Retinal pigment epithelial cell (primary cell): ENCODE data around the gene OPN1MW.
"Not testable (repeated sequence)": the region's sequence is repeated elsewhere in the genome, so short reads cannot be mapped to it uniquely, and the experiment has no call there.

Experiments
- DNase-seq: peaks from one replicate; pipeline ENCODE4 v3.0.0-alpha.2; 2010; ENCODE audit warnings: low read depth
- H3K4me3 ChIP-seq: 2 replicates; pipeline ENCODE4 v1.5.1; 2011; ENCODE audit warnings: mild to moderate bottlenecking, low read length, control low read depth, moderate library complexity
- TF ChIP-seq, protein P1 (sequence below): conservative IDR thresholded peaks from 2 replicates; pipeline ENCODE4 v1.5.1; 2011; ENCODE audit warnings: low read depth, low read length, control low read depth, inconsistent platforms

The OPN1MW gene

GRCh38 chrX:154182296-154182695 is at the start of gene OPN1MW:
OPN1MW (plus strand) TSS chrX:154182596; CDS start chrX:154182678, 82 bp downstream.
- H3K4me3 ChIP-seq, DNase-seq: not testable (repeated sequence)

DNA sequence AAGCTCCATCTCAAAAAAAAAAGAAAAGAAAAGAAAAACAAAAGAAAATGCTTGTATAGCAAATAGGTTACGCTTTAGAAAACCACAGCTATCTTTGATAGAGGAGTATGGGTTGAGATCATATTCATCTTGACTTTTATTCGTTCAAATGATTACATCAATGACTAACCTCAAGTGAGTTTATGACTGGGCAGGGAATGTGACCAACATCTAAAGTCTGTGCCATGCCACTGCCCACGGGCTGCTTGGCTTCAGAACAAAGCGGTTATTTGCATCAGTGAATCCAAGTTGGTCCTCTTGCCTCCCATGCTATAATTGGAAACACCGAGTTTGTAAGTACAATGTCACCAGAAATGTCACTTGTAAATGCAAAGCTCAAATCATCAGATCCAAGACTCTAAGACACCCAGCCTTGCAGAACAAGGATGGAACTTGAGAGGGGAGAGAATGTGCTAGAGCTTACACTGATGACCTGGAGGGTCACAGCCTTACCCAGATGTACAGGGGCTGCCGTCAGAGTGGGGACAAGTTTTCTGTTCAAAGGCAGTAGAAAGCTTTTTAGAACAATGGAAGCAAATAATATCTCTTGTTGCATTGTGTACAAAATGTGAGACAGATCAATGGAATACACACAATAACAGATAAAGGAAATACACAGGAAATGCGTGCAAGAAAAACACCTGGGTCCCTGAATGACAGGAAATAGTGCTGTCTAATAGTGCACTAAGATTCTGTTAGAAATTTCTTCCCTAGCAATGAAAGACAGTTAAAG is 46.8 kb upstream of the OPN1MW start:
- TF ChIP-seq, protein P1, sequence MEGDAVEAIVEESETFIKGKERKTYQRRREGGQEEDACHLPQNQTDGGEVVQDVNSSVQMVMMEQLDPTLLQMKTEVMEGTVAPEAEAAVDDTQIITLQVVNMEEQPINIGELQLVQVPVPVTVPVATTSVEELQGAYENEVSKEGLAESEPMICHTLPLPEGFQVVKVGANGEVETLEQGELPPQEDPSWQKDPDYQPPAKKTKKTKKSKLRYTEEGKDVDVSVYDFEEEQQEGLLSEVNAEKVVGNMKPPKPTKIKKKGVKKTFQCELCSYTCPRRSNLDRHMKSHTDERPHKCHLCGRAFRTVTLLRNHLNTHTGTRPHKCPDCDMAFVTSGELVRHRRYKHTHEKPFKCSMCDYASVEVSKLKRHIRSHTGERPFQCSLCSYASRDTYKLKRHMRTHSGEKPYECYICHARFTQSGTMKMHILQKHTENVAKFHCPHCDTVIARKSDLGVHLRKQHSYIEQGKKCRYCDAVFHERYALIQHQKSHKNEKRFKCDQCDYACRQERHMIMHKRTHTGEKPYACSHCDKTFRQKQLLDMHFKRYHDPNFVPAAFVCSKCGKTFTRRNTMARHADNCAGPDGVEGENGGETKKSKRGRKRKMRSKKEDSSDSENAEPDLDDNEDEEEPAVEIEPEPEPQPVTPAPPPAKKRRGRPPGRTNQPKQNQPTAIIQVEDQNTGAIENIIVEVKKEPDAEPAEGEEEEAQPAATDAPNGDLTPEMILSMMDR = no peak
- H3K4me3 ChIP-seq = no peak overlapping the region
- no peak for DNase-seq

GRCh38 chrX:154136627-154137161 is 45.7 kb upstream of the OPN1MW start:
- H3K4me3 ChIP-seq = peak overlapping the region; percentile 14
- TF ChIP-seq, protein P1 = peak; percentile 60
- no peak for DNase-seq

DNA sequence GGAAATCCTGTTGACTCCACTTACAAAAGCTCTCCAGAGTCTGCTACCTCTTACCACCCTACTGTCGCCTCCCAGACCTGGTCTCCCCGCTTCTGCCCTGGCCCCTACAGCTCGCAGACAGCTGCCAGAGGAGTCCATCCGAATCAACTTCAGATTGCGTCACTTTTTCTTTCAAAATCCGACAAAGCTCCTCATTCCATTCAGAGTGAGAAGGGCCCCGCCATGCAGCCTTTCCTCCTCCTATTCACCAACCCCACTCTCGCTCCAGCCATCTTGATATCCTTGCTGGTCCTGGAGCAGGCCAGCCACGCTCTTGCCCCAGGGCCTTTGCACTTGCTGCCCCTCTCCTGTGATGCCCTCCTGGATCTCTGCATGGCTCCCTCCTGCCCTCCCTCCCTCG is 43.5 kb upstream of the OPN1MW start:
- TF ChIP-seq, protein P1 = no peak
- H3K4me3 ChIP-seq = no peak overlapping the region
- no peak for DNase-seq

DNA sequence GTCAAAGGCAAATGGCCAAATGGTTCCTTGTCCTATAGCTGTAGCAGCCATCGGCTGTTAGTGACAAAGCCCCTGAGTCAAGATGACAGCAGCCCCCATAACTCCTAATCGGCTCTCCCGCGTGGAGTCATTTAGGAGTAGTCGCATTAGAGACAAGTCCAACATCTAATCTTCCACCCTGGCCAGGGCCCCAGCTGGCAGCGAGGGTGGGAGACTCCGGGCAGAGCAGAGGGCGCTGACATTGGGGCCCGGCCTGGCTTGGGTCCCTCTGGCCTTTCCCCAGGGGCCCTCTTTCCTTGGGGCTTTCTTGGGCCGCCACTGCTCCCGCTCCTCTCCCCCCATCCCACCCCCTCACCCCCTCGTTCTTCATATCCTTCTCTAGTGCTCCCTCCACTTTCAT is 42.2 kb upstream of the OPN1MW start:
- DNase-seq = no peak
- no peak overlapping the region for H3K4me3 ChIP-seq
- TF ChIP-seq, protein P1 = no peak

- no peak for DNase-seq
- TF ChIP-seq, protein P1 = no peak
- no peak overlapping the region for H3K4me3 ChIP-seq
These were observed 41.7 kb upstream of the OPN1MW start for GRCh38 chrX:154140742-154141141.

GRCh38 chrX:154142386-154142785 is 40.0 kb upstream of the OPN1MW start:
- H3K4me3 ChIP-seq = no peak overlapping the region
- TF ChIP-seq, protein P1 = no peak
- DNase-seq = no peak
